Anterior cingulate cortex (tissue), 58 donors: ENCODE results near the gene KIZ.

Experiments used
- DNase-seq, 58 donors: peaks; one replicate each; lab custom pipeline; 2025; lab: John Stamatoyannopoulos, UW

KIZ gene

GRCh38 chr20:21209668-21210067, 83.8 kb downstream of the KIZ start:
- DNase-seq = no peak

GRCh38 chr20:21213691-21214090, 87.8 kb downstream of the KIZ start:
- DNase-seq = no peak

DNA sequence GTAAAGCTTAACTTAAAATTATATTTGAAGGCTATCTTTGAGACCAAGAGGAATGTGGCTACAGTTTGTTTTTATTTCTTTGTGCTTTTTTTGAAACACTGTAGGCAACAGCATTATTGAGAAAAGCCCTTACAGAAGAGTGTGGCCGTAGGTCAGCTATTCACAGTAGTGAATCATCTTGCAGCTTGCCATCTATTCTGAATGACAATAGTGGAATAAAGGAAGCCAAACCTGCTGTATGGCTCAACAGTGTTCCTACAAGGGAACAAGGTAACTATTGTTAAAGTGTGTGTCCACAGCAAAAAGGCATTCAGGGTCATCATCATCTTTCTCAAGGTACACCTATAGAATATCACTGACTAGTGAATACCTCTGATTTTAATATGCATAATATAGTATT, 88.5 kb downstream of the KIZ start:
- no peak for DNase-seq

- no peak for DNase-seq
These were observed 93.8 kb downstream of the KIZ start for GRCh38 chr20:21219686-21220085.

DNA sequence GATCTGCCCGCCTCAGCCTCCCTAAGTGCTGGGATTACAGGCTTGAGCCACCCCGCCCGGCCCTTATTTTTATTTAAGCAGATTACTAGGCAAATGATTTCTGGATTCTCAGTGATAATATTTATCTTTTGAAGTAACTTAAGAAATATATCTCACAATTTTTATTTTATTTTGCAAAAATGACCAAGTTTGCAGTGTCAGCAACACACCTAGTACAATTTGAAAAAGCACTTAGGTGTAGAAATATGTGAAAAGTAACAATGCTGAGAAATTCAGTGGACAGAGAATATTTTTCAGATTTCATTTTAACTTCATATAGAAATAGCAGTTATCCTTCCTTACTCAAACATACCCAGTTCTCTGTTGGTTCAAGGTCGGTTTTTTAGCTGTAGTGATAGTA, 98.3 kb downstream of the KIZ start:
- DNase-seq = no peak

DNA sequence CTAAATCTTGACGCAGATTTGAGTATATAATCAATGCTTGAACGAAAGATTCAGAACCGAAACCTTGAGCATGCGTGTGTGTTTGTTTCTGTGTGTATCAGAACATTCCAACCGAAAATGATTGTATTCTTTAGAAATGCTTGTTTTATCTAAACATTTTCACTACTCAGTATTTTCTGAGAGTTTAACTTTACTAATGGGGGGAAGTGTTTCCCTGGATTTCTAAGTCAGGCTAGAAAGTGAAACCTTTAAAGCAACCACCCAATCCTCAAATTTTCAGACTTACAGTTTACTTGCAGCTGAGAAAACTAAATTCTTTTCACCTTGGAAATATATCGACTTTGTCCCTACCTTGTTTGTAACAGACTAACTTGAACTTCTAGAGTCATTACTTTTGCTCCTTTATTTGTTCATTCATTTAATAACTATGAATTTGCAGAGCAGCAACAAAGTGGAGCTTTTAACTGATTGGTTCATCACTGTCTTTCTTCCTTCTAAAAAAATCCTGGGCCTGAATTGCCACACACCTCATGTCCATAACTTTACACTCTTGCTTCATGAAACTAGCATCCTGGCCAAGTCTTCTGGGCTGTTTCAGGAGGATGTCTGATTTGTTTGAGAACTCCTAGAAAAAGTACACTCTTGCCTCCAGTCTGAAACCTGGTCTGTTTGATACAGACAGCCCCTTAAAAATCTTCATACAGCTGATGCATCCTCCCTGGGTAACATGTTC, 99.5 kb downstream of the KIZ start:
- DNase-seq = no peak

DNA sequence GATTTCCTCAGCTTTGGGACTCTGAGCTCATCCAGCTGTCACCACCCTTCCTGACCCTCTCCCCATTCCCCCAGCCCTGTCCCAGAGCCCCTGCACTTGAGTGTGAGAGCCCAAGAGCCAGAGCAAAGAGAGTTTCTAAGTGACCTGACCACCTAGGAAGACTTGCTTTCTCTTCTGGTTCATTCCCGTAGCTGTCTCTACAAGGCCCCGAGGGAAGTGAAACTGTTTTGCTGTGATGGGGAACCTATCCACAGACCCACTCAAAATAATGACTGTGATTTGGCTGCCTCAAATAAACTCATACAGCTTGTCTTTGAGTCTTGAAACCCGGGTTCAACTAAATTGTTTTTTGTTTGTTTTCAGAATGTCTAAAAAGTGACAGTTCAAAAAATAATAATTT, 102.6 kb downstream of the KIZ start:
- DNase-seq = no peak

GRCh38 chr20:21229163-21229562, 103.3 kb downstream of the KIZ start:
- DNase-seq = no peak

- DNase-seq = no peak
These were observed 104.3 kb downstream of the KIZ start for GRCh38 chr20:21230220-21230619.

GRCh38 chr20:21230686-21231085, 104.8 kb downstream of the KIZ start:
- DNase-seq = no peak

DNA sequence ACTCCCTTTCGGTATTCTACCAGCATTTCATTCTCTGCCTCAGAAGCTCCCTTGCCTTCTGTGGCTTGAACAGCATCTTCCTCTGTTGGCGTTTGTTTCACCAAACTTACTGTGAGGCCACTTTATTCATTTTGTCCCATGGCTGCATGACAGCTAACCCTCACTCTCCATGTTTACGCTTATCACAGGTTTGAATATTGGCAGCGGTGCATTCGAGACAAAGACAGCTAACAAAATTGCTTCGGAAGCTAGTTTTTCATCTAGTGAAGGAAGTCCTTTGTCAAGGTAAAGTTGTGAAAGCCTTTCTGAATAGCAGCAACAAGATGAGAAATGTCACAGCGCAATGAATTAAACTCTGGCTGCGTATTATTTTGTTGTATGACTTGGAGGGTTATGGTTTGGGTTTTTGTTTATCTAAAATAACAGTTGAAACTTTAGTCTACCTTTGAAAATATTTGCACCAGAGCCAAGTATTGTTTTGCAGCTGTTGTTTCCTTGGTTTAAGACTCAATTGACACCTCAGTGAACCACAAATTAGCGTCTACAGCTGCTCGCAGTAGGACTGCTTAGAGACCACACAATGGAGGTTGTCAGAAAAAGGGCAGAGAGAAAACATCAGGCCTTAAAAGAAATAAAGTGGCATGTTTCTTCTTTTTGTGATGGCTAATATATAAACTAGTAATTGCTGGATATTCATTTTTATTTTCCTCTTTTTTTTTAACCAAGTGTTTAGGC, 106.8 kb downstream of the KIZ start:
- peak in 1 of 58 donors; percentile 15 for DNase-seq

DNA sequence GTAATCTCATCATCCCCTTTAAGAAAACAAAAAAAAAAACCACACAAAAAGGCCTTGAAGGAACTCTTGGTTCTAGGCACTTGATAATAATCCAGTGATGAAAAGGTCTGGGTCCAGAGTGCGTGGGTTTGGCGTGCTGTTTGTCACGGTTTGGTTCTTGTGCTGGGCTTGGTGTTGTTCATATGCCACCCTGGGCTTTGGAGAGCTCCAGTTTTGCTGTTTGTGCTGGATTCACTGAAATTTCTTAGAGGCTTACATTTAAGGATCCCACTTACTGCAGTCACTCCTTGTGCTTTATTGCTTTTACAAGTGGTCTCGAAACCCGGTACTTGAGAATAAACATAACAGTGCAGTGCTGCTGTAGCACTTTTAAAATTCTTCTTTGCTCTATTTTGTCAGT, 108.4 kb downstream of the KIZ start:
- DNase-seq = peak in 4 of 58 donors; percentile 7 to 15 (median 14)

DNA sequence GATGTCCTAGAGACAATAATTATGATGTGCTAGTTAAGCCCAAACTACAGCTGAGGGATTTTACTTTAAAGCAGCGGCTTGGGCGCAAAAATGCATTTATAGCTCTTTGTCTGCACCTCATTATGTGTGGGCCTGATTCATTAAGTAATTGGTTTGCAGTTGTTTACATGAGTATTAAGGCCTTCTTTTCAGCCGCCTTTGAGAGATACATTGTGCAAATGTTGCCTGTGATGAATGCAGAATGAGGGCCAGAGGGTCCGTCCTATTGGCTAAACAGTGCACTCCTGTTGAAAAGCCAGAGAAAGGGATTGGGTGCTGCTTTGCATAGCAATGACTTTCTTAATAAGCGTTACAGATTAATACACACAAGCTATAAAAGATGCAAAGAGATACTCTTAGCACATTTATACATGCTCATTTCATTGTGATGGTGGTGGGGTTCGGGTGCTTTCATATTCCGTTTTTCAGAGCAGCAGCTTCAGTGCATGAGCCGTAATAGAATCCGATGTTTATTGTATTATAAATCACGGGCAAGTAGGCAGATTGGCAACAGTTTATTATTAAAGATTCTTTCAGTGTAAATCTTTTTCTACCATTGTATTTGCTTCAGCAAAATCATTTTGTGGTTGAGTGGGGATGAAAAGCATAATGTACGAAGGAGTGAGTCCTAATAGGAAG, 109.1 kb downstream of the KIZ start:
- peak in 46 of 58 donors; percentile 1 to 81 (median 42) for DNase-seq

GRCh38 chr20:21235484-21236445, 109.9 kb downstream of the KIZ start:
- peak in 54 of 58 donors; percentile 23 to 83 (median 64) for DNase-seq

GRCh38 chr20:21237956-21238799, 112.3 kb downstream of the KIZ start:
- DNase-seq = no peak

- DNase-seq = no peak
These were observed 113.1 kb downstream of the KIZ start for GRCh38 chr20:21238818-21239536.

DNA sequence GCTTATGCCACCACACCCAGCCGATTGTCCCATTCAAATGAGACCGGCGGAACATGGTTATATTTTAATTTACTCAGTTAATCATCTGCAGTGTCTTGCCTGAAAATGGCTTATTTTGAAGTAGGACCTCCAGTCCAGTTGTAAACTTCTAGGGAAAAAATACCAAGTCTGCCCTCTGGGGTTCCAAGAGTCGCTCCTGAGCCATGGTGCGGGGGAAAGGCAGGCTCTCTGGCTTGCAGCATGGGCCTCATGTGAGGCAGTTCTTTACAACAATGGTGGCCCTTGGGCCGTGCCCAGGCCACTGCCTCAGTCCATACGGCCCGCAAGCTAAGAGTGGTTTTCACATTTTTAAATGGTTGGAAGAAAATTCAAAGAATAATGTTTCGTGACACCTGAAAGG, 114.5 kb downstream of the KIZ start:
- DNase-seq = no peak

GRCh38 chr20:21241406-21241805, 115.5 kb downstream of the KIZ start:
- no peak for DNase-seq

- no peak for DNase-seq
These were observed 117.9 kb downstream of the KIZ start for GRCh38 chr20:21243811-21244210.
